ENCODE measurements around the gene NOSIP. TPM values are rescaled to one million over a fixed set of nuclear protein-coding genes. Genes with fewer than 3 reads are reported as not detected.

Gene NOSIP
- total RNA-seq, 1 donor from 2014 or later = 83.8 TPM

DNA sequence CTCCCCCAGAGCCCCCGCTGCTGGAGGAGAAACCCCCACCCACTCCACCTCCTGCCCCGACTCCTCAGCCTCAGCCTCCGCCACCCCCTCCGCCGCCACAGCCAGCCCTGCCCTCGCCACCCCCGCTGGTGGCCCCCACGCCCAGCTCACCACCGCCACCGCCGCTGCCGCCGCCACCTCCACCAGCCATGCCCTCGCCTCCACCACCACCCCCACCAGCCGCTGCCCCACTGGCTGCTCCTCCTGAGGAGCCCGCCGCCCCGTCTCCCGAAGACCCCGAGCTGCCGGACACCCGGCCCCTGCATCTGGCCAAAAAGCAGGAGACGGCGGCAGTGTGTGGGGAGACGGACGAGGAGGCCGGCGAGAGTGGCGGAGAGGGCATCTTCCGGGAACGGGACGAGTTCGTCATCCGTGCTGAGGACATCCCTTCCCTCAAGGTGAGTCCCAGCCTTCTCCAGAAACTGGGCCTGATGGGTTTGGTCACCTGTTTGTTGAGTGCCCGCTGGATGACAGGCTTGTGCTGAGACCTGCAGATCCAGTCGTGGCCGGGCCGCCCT lies 21.2 kb upstream of the NOSIP start:
- Histone ChIP-seq H3K79me2 (ENCODE audit: insufficient read depth, low read length) (peaks cover 81% of the 10 kb centered on the region), H3K9me3 (ENCODE audit: insufficient read depth, low read depth, low read length) (no peaks in the 10 kb centered on the region), H4K20me1 (ENCODE audit: insufficient read depth, low read length) (peaks cover 51% of the 10 kb centered on the region), H3K9ac (ENCODE audit: low read length) (no peak overlapping the region), H3K4me2 (ENCODE audit: low read length) (no peak overlapping the region), H2AFZ (ENCODE audit: low read depth, low read length) (no peak overlapping the region), H3K4me3 (ENCODE audit: insufficient read depth, low read depth, low read length) (no peak overlapping the region), H3K4me1 (ENCODE audit: insufficient read depth, low read length) (no peaks in the 10 kb centered on the region), H3K36me3 (ENCODE audit: insufficient read depth, low read length) (peaks cover 20% of the 10 kb centered on the region), H3K27me3 (ENCODE audit: insufficient read depth, low read length) (no peaks in the 10 kb centered on the region), H3K27ac (ENCODE audit: low read depth, low read length) (no peak overlapping the region)
- FAIRE-seq (no peak), DNase-seq (ENCODE audit: low read depth) (no peak)
- H3K27me3 Mint-ChIP-seq (ENCODE audit: low read depth, unreplicated experiment) = no peaks in the 10 kb centered on the region
- peak overlapping the region; percentile 40 for H3K4me3 Mint-ChIP-seq (ENCODE audit: unreplicated experiment)
- no peaks in the 10 kb centered on the region for H3K4me1 Mint-ChIP-seq (ENCODE audit: low read depth, unreplicated experiment)
- no peak overlapping the region for H3K27ac Mint-ChIP-seq (ENCODE audit: unreplicated experiment)
- TF ChIP-seq, protein P1, sequence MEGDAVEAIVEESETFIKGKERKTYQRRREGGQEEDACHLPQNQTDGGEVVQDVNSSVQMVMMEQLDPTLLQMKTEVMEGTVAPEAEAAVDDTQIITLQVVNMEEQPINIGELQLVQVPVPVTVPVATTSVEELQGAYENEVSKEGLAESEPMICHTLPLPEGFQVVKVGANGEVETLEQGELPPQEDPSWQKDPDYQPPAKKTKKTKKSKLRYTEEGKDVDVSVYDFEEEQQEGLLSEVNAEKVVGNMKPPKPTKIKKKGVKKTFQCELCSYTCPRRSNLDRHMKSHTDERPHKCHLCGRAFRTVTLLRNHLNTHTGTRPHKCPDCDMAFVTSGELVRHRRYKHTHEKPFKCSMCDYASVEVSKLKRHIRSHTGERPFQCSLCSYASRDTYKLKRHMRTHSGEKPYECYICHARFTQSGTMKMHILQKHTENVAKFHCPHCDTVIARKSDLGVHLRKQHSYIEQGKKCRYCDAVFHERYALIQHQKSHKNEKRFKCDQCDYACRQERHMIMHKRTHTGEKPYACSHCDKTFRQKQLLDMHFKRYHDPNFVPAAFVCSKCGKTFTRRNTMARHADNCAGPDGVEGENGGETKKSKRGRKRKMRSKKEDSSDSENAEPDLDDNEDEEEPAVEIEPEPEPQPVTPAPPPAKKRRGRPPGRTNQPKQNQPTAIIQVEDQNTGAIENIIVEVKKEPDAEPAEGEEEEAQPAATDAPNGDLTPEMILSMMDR (IDR thresholded peaks at IDR 0.05; ENCODE audit: insufficient read depth, low read depth, low read length) = no peak
- TF ChIP-seq EZH2 (IDR thresholded peaks at IDR 0.05; ENCODE audit: insufficient read depth, low read length) = no peak
- peaks cover 4% of the 10 kb centered on the region for H3K36me3 Mint-ChIP-seq (ENCODE audit: low read depth, unreplicated experiment)
- H3K9me3 Mint-ChIP-seq (ENCODE audit: unreplicated experiment) = no peaks in the 10 kb centered on the region

DNA sequence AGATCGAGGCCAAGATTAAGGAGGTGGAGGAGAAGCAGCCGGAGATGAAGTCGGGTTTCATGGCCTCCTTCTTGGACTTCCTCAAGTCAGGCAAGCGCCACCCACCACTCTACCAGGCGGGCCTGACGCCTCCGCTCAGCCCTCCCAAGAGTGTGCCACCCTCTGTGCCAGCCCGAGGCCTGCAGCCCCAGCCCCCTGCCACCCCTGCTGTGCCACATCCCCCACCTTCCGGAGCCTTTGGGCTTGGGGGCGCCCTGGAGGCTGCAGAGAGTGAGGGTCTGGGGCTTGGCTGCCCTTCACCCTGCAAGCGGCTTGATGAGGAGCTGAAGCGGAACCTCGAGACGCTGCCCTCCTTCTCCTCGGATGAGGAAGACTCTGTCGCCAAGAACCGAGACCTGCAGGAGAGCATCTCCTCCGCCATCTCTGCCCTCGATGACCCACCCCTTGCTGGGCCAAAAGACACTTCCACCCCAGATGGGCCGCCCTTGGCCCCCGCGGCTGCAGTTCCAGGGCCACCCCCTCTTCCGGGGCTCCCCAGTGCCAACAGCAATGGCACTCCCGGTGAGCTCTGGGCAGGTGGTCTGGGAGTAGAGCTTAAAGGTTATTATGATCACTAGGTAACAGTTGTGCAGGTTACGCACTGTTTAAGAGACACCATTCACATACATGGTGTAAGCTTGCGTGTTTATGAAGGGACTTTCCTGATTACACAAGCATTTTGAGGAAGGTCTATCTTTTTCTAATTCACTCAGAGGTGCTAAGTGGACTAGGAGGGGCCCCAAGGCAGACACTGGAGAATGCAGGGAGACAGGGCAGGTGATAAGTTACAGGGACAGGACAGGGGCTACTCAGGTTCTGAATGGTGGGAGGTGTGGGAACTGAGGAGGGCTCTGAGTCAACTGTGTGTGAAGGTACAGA lies 19.3 kb upstream of the NOSIP start:
- Histone ChIP-seq H3K4me1 (ENCODE audit: insufficient read depth, low read length) (no peaks in the 10 kb centered on the region), H2AFZ (ENCODE audit: low read depth, low read length) (no peak overlapping the region), H3K4me2 (ENCODE audit: low read length) (no peak overlapping the region), H3K9me3 (ENCODE audit: insufficient read depth, low read depth, low read length) (no peaks in the 10 kb centered on the region), H3K9ac (ENCODE audit: low read length) (no peak overlapping the region), H3K27me3 (ENCODE audit: insufficient read depth, low read length) (no peaks in the 10 kb centered on the region), H3K4me3 (ENCODE audit: insufficient read depth, low read depth, low read length) (no peak overlapping the region), H3K27ac (ENCODE audit: low read depth, low read length) (no peak overlapping the region), H3K36me3 (ENCODE audit: insufficient read depth, low read length) (peaks cover 20% of the 10 kb centered on the region), H4K20me1 (ENCODE audit: insufficient read depth, low read length) (peaks cover 42% of the 10 kb centered on the region), H3K79me2 (ENCODE audit: insufficient read depth, low read length) (peaks cover 79% of the 10 kb centered on the region)
- H3K36me3 Mint-ChIP-seq (ENCODE audit: low read depth, unreplicated experiment) = peaks cover 4% of the 10 kb centered on the region
- no peaks in the 10 kb centered on the region for H3K27me3 Mint-ChIP-seq (ENCODE audit: low read depth, unreplicated experiment)
- H3K4me3 Mint-ChIP-seq (ENCODE audit: unreplicated experiment) = no peak overlapping the region
- H3K4me1 Mint-ChIP-seq (ENCODE audit: low read depth, unreplicated experiment) = no peaks in the 10 kb centered on the region
- DNase-seq (ENCODE audit: low read depth) (no peak), FAIRE-seq (no peak)
- no peaks in the 10 kb centered on the region for H3K9me3 Mint-ChIP-seq (ENCODE audit: unreplicated experiment)
- no peak overlapping the region for H3K27ac Mint-ChIP-seq (ENCODE audit: unreplicated experiment)
- TF ChIP-seq, protein P1 (IDR thresholded peaks at IDR 0.05; ENCODE audit: insufficient read depth, low read depth, low read length) = no peak
- no peak for TF ChIP-seq EZH2 (IDR thresholded peaks at IDR 0.05; ENCODE audit: insufficient read depth, low read length)

DNA sequence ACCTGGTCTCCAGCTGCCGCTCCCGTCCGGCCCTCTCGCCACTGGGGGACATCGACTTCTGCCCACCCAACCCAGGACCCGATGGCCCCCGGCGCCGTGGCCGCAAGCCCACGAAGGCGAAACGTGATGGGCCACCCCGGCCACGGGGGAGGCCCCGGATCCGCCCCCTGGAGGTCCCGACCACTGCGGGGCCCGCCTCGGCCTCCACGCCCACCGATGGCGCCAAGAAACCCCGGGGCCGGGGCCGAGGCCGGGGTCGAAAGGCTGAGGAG lies 17.3 kb upstream of the NOSIP start:
- Histone ChIP-seq H3K9me3 (ENCODE audit: insufficient read depth, low read depth, low read length) (no peaks in the 10 kb centered on the region), H3K4me1 (ENCODE audit: insufficient read depth, low read length) (peaks cover 8% of the 10 kb centered on the region), H3K27ac (ENCODE audit: low read depth, low read length) (no peak overlapping the region), H3K4me3 (ENCODE audit: insufficient read depth, low read depth, low read length) (no peak overlapping the region), H3K27me3 (ENCODE audit: insufficient read depth, low read length) (no peaks in the 10 kb centered on the region), H3K9ac (ENCODE audit: low read length) (no peak overlapping the region), H3K4me2 (ENCODE audit: low read length) (no peak overlapping the region), H3K79me2 (ENCODE audit: insufficient read depth, low read length) (peaks cover 80% of the 10 kb centered on the region), H3K36me3 (ENCODE audit: insufficient read depth, low read length) (peaks cover 25% of the 10 kb centered on the region), H2AFZ (ENCODE audit: low read depth, low read length) (no peak overlapping the region), H4K20me1 (ENCODE audit: insufficient read depth, low read length) (peaks cover 52% of the 10 kb centered on the region)
- Mint-ChIP-seq H3K4me3 (ENCODE audit: unreplicated experiment) (no peak overlapping the region), H3K9me3 (ENCODE audit: unreplicated experiment) (no peaks in the 10 kb centered on the region), H3K4me1 (ENCODE audit: low read depth, unreplicated experiment) (peaks cover 2% of the 10 kb centered on the region), H3K36me3 (ENCODE audit: low read depth, unreplicated experiment) (peaks cover 4% of the 10 kb centered on the region), H3K27ac (ENCODE audit: unreplicated experiment) (no peak overlapping the region), H3K27me3 (ENCODE audit: low read depth, unreplicated experiment) (no peaks in the 10 kb centered on the region)
- TF ChIP-seq, protein P1 (IDR thresholded peaks at IDR 0.05; ENCODE audit: insufficient read depth, low read depth, low read length) = no peak
- no peak for TF ChIP-seq EZH2 (IDR thresholded peaks at IDR 0.05; ENCODE audit: insufficient read depth, low read length)
- no peak for FAIRE-seq
- no peak for DNase-seq (ENCODE audit: low read depth)

Measured in astrocyte (in vitro differentiated cells and primary cell).